ENCODE measurements around the gene GTPBP1. TPM values are rescaled to one million over a fixed set of nuclear protein-coding genes. Genes with fewer than 3 reads are reported as not detected.
A peak's percentile ranks its signal among the peaks of the same experiment; 100 is the strongest.

The GTPBP1 gene
- total RNA-seq, 1 donor from 2014 or later: 43.3 TPM

DNA sequence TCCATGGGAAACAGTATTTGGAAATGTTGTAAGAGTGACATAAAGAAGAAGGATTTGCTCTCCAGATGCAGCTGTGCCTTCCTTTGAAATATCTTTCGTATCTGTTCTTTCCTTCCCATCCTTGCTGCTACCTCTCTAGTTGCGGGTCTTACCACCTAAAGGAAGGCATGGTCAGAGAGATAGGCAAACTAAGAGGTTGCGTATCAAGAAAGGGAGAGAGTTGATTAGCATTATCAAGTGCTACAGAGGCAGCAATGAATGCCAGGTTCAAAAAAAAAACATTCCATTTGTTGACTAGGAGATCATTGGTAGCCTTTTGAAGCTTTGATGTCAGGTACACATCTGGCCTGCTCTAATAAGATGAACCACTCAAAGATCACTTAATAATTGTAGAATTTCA is 4.6 kb downstream of the GTPBP1 start:
- DNase-seq (ENCODE audit: low spot score): no peak
- TF ChIP-seq, protein P1, sequence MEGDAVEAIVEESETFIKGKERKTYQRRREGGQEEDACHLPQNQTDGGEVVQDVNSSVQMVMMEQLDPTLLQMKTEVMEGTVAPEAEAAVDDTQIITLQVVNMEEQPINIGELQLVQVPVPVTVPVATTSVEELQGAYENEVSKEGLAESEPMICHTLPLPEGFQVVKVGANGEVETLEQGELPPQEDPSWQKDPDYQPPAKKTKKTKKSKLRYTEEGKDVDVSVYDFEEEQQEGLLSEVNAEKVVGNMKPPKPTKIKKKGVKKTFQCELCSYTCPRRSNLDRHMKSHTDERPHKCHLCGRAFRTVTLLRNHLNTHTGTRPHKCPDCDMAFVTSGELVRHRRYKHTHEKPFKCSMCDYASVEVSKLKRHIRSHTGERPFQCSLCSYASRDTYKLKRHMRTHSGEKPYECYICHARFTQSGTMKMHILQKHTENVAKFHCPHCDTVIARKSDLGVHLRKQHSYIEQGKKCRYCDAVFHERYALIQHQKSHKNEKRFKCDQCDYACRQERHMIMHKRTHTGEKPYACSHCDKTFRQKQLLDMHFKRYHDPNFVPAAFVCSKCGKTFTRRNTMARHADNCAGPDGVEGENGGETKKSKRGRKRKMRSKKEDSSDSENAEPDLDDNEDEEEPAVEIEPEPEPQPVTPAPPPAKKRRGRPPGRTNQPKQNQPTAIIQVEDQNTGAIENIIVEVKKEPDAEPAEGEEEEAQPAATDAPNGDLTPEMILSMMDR (IDR thresholded peaks at IDR 0.05): no peak
- no peaks in the 10 kb centered on the region for H3K9me3 Mint-ChIP-seq (ENCODE audit: low read depth)

GRCh38 chr22:38710866-38711265 is 5.1 kb downstream of the GTPBP1 start:
- Mint-ChIP-seq H3K27me3 (ENCODE audit: low read depth) (no peaks in the 10 kb centered on the region), H3K27ac (ENCODE audit: unreplicated experiment) (no peak overlapping the region), H3K9me3 (ENCODE audit: low read depth) (no peaks in the 10 kb centered on the region), H3K4me3 (ENCODE audit: unreplicated experiment) (no peak overlapping the region), H3K36me3 (ENCODE audit: low read depth) (peaks cover 3% of the 10 kb centered on the region), H3K4me1 (ENCODE audit: low read depth) (peaks cover 60% of the 10 kb centered on the region)
- TF ChIP-seq, protein P1 (IDR thresholded peaks at IDR 0.05): no peak
- no peak for DNase-seq (ENCODE audit: low spot score)

More for the DNA sequence above, 4.6 kb downstream of the GTPBP1 start:
- Mint-ChIP-seq H3K4me3 (ENCODE audit: unreplicated experiment) (no peak overlapping the region), H3K36me3 (ENCODE audit: low read depth) (peaks cover 3% of the 10 kb centered on the region), H3K27me3 (ENCODE audit: low read depth) (no peaks in the 10 kb centered on the region), H3K4me1 (ENCODE audit: low read depth) (peaks cover 58% of the 10 kb centered on the region), H3K27ac (ENCODE audit: unreplicated experiment) (no peak overlapping the region)

GRCh38 chr22:38712486-38713207 is 6.9 kb downstream of the GTPBP1 start:
- H3K4me1 Mint-ChIP-seq (ENCODE audit: low read depth): peaks cover 62% of the 10 kb centered on the region
- H3K4me3 Mint-ChIP-seq (ENCODE audit: unreplicated experiment): no peak overlapping the region

DNA sequence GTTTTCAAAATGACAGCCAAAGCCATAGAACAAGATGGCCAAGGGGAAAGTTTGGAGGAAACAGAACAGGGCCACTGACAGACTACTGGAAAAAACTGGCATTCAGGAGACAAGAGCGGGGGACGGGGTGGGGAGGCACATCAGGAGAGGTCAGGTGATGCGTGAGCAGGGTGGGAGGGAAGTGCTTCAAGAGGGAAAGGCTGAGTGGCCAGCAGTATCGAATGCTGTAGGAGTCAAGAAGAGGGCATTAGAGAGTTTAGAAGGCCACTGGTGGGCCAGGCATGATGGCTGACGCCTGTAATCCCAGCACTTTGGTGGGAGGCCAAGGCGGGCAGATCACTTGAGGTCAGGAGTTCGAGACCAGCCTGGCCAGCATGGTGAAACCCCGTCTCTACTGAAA is 8.2 kb downstream of the GTPBP1 start:
- no peak for DNase-seq (ENCODE audit: low spot score)
- H3K4me1 Mint-ChIP-seq (ENCODE audit: low read depth): peaks cover 64% of the 10 kb centered on the region
- peaks cover 8% of the 10 kb centered on the region for H3K36me3 Mint-ChIP-seq (ENCODE audit: low read depth)
- H3K4me3 Mint-ChIP-seq (ENCODE audit: unreplicated experiment): no peak overlapping the region
- TF ChIP-seq, protein P1 (IDR thresholded peaks at IDR 0.05): no peak
- H3K27me3 Mint-ChIP-seq (ENCODE audit: low read depth): no peaks in the 10 kb centered on the region
- no peak overlapping the region for H3K27ac Mint-ChIP-seq (ENCODE audit: unreplicated experiment)
- H3K9me3 Mint-ChIP-seq (ENCODE audit: low read depth): no peaks in the 10 kb centered on the region

More at GRCh38 chr22:38712486-38713207, 6.9 kb downstream of the GTPBP1 start:
- no peaks in the 10 kb centered on the region for H3K27me3 Mint-ChIP-seq (ENCODE audit: low read depth)
- TF ChIP-seq, protein P1 (IDR thresholded peaks at IDR 0.05): no peak
- DNase-seq (ENCODE audit: low spot score): no peak
- no peaks in the 10 kb centered on the region for H3K9me3 Mint-ChIP-seq (ENCODE audit: low read depth)
- peak overlapping the region; percentile 29 for H3K27ac Mint-ChIP-seq (ENCODE audit: unreplicated experiment)
- H3K36me3 Mint-ChIP-seq (ENCODE audit: low read depth): peaks cover 8% of the 10 kb centered on the region

- Mint-ChIP-seq H3K36me3 (ENCODE audit: low read depth) (peaks cover 8% of the 10 kb centered on the region), H3K27ac (ENCODE audit: unreplicated experiment) (no peak overlapping the region), H3K4me1 (ENCODE audit: low read depth) (peaks cover 76% of the 10 kb centered on the region), H3K27me3 (ENCODE audit: low read depth) (no peaks in the 10 kb centered on the region), H3K9me3 (ENCODE audit: low read depth) (no peaks in the 10 kb centered on the region), H3K4me3 (ENCODE audit: unreplicated experiment) (no peak overlapping the region)
- TF ChIP-seq, protein P1 (IDR thresholded peaks at IDR 0.05): no peak
- DNase-seq (ENCODE audit: low spot score): no peak
Measured at GRCh38 chr22:38715176-38715764, 9.5 kb downstream of the GTPBP1 start.

Measured in chondrocyte (in vitro differentiated cells).